Heart left ventricle (tissue), 13 donors: Measurements from ENCODE around the gene PTH2R.

Experiments used
- CTCF ChIP-seq, 12 donors: fragments of 200-600 bp; sonication (generic) in 4 of 12; IDR thresholded peaks; one replicate each; pipeline versions ENCODE4 v1.5.0 to v1.8.0; 2018 to 2022; ENCODE audit warnings: antibody characterized with exemption in 12 of 12, mild to moderate bottlenecking in 5 of 12
- POLR2A ChIP-seq, 2 donors: fragments of 450-650 bp; IDR thresholded peaks; one replicate each; pipeline ENCODE4 v1.6.1; 2017; ENCODE audit warnings: antibody characterized with exemption in 2 of 2, mild to moderate bottlenecking in 2 of 2, moderate library complexity in 2 of 2
- donor health status: ischemic (EF 13 %, LVEDD 7.1; RV severe dilation, severe dysfunction).
- donor health status: DM: no; HTN: yes; CAD: no.
- donor health status: DM: no; HTN: no; CAD: no.
- donor health status: ischemic (EF 25% LVEDD 6.9; RV normal size, moderate dysfunction).
- donor health status: ischemic (EF 25% LVEDD 5.7; RV mildly dilated, moderate dysfunction).
- donor health status: ischemic (EF 35%, LVEDD 5.7; RV mildly dilated, moderate dysfunction).
- donor health status: nonischemic (EF 11% LVEDD 7.7; RV severe dilation, severe dysfunction).
- donor health status: DM: yes; HTN: yes; CAD: no.
- donor health status: PGD.
- donor health status: ischemic (EF 29% LVEDD 5.4; RV normal size, mild dysfunction).
- donor health status: nonischemic (EF 23%, LVEDD 6.1; RV moderate dilation, normal function).

- TF ChIP-seq POLR2A (IDR thresholded peaks at IDR 0.05) (no peak), CTCF (IDR thresholded peaks at IDR 0.05) (no peak)
These were observed 44.5 kb downstream of the PTH2R start for GRCh38 chr2:208451061-208451460.
